NCI-H146 treated with DMSO at 0.1 percent for 48 hours (cell line): ENCODE results near the gene IL16.

ENCODE experiments used
- DNase-seq: peaks from one replicate; lab custom pipeline; 2025; ENCODE audit not compliant: unreplicated experiment; lab: John Stamatoyannopoulos, UW

Gene IL16

GRCh38 chr15:81273200-81273599 lies 76.5 kb downstream of the IL16 start:
- no peak for DNase-seq

GRCh38 chr15:81273855-81274254 lies 77.2 kb downstream of the IL16 start:
- no peak for DNase-seq

GRCh38 chr15:81274255-81274654 lies 77.6 kb downstream of the IL16 start:
- no peak for DNase-seq

GRCh38 chr15:81274931-81275707 lies 78.4 kb downstream of the IL16 start:
- DNase-seq: peak; percentile 55

GRCh38 chr15:81275711-81276392 lies 79.2 kb downstream of the IL16 start:
- DNase-seq: no peak

GRCh38 chr15:81276967-81277366 lies 80.3 kb downstream of the IL16 start:
- no peak for DNase-seq

GRCh38 chr15:81277851-81278250 lies 81.2 kb downstream of the IL16 start:
- DNase-seq: no peak

GRCh38 chr15:81278306-81279029 lies 81.8 kb downstream of the IL16 start:
- DNase-seq: no peak

GRCh38 chr15:81279621-81280485 lies 83.2 kb downstream of the IL16 start:
- no peak for DNase-seq

GRCh38 chr15:81280696-81281455 lies 84.2 kb downstream of the IL16 start:
- DNase-seq: no peak

- DNase-seq: no peak
Observed at GRCh38 chr15:81281456-81281735, 84.7 kb downstream of the IL16 start.

GRCh38 chr15:81281766-81282605 lies 85.3 kb downstream of the IL16 start:
- DNase-seq: no peak

GRCh38 chr15:81282606-81282895 lies 85.9 kb downstream of the IL16 start:
- DNase-seq: no peak

GRCh38 chr15:81282911-81283310 lies 86.2 kb downstream of the IL16 start:
- DNase-seq: no peak

- no peak for DNase-seq
Observed at GRCh38 chr15:81284256-81285031, 87.8 kb downstream of the IL16 start.

GRCh38 chr15:81285461-81285860 lies 88.8 kb downstream of the IL16 start:
- DNase-seq: no peak

GRCh38 chr15:81286621-81287121 lies 90.0 kb downstream of the IL16 start:
- DNase-seq: no peak

- DNase-seq: no peak
Observed at GRCh38 chr15:81288040-81288439, 91.4 kb downstream of the IL16 start.

GRCh38 chr15:81288616-81289015 lies 91.9 kb downstream of the IL16 start:
- no peak for DNase-seq
